Measurements from ENCODE around the gene PDE4B. TPM values are rescaled to one million over a fixed set of nuclear protein-coding genes. Genes with fewer than 3 reads are reported as not detected.
"Not testable (repeated sequence)": the region's sequence is repeated elsewhere in the genome, so short reads cannot be mapped to it uniquely, and the experiment has no call there.

PDE4B gene
- total RNA-seq, 2 experiments from 2014 or later, result 23.4 to 26.2 TPM

DNA sequence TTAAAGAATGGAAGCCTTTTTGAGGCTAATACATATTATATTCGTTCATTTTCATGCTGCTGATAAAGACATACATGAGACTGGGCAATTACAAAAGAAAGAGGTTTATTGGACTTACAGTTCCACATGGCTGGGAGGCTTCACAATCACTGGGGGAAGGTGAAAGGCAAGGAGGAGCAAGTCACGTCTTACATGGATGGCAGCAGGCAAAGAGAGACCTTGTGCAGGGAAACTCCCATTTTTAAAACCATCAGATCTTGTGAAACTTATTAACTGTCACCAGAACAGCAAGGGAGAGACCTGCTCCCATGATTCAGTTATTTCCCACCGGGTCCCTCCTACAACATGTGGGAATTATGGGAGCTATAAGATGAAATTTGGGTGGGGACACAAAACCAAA, 264.8 kb downstream of the PDE4B start:
- DNase-seq; intact Hi-C loops (cut with micrococcal nuclease); H3K36me3 Mint-ChIP-seq (ENCODE audit: low read depth); H3K9me3 Mint-ChIP-seq; H3K4me3 Mint-ChIP-seq; H3K27ac Mint-ChIP-seq; CTCF ChIA-PET; H3K27me3 Mint-ChIP-seq (ENCODE audit: low read depth); H3K4me1 Mint-ChIP-seq (ENCODE audit: low read depth): not testable (repeated sequence)

DNA sequence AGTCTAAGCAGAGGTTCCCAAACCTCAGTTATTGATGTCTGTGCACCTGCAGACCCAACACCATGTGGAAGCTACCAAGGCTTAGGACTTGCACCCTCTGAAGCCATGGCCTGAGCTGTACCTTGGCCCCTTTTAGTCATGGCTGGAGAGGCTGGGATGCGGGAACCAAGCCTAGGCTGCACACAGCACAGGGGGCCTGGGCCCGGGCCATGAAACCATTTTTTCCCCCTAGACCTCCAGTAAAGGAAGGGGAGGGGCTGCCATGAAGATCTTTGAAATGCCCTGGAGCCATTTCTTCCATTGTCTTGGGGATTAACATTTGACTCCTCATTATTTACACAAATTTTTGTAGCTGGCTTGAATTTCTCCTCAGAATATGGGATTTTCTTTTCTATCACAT, 265.9 kb downstream of the PDE4B start:
- peaks cover 3% of the 10 kb centered on the region for H3K9me3 Mint-ChIP-seq
- no peak for DNase-seq
- intact Hi-C loops (cut with micrococcal nuclease), result no loop called here
- H3K27ac Mint-ChIP-seq, result no peak overlapping the region
- no peak overlapping the region for H3K4me3 Mint-ChIP-seq
- H3K27me3 Mint-ChIP-seq (ENCODE audit: low read depth), result peaks cover 5% of the 10 kb centered on the region
- no peaks in the 10 kb centered on the region for H3K4me1 Mint-ChIP-seq (ENCODE audit: low read depth)
- CTCF ChIA-PET, result interaction anchor here (1.2 kb wide), 1 partner anchor 11 kb away, joined by 3 read pairs; no protein-coding TSS in a partner anchor
- no peaks in the 10 kb centered on the region for H3K36me3 Mint-ChIP-seq (ENCODE audit: low read depth)

DNA sequence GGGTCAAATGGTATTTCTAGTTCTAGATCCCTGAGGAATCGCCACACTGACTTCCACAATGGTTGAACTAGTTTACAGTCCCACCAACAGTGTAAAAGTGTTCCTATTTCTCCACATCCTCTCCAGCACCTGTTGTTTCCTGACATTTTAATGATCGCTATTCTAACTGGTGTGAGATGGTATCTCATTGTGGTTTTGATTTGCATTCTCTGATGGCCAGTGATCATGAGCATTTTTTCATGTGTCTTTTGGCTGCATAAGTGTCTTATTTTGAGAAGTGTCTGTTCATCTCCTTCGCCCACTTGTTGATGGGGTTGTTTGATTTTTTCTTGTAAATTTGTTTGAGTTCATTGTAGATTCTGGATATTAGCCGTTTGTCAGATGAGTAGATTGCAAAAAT, 274.5 kb downstream of the PDE4B start:
- DNase-seq; H3K27ac Mint-ChIP-seq; H3K4me1 Mint-ChIP-seq (ENCODE audit: low read depth); CTCF ChIA-PET; H3K36me3 Mint-ChIP-seq (ENCODE audit: low read depth); H3K9me3 Mint-ChIP-seq; intact Hi-C loops (cut with micrococcal nuclease); H3K4me3 Mint-ChIP-seq: not testable (repeated sequence)
- peaks cover 18% of the 10 kb centered on the region for H3K27me3 Mint-ChIP-seq (ENCODE audit: low read depth)

DNA sequence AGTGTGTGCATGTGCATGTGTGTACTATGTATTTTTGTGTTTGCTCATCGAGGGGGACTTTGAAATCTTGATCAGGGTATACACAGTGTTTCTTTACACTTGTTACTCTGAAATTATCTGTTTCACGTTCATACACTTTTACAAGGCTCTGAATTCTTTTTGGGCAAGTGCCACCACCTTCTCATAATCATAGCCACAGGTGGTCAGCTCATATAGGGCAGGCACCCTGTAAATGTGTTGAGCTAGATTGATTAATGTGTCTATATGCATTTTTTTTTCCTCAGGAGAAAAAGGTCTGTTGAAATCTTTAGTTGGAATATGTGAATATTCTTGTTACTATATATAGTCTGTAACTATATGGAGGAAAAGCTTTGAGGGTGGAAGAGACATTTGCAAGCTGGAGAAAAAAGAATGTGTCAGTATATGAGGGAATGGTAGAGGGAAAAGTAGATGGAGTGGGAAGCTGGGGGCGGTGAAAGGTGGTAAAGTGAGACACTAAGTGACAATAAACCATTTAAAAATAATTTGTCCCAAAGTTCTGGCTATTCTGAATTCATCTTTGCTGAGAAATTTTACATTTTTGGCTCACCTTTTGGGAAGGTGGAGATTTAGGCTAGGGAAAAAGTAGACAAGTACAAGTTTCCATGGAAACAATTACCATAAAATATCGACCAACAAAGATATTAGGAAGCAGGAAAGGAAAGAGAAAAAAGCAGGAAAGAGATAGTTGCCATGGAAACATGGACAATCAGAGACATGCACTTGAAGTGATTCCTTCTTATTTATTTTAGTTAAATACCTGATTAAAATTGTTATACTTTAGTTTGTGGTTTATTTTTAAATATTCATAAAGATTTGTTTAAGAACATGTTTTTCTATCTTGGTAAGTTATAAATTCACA, 277.5 kb downstream of the PDE4B start:
- no peaks in the 10 kb centered on the region for H3K36me3 Mint-ChIP-seq (ENCODE audit: low read depth)
- DNase-seq, result no peak
- peaks cover 21% of the 10 kb centered on the region for H3K27me3 Mint-ChIP-seq (ENCODE audit: low read depth)
- H3K4me3 Mint-ChIP-seq, result no peak overlapping the region
- H3K9me3 Mint-ChIP-seq, result no peaks in the 10 kb centered on the region
- no peaks in the 10 kb centered on the region for H3K4me1 Mint-ChIP-seq (ENCODE audit: low read depth)
- intact Hi-C loops (cut with micrococcal nuclease), result no loop called here
- CTCF ChIA-PET, result no interaction called here
- H3K27ac Mint-ChIP-seq, result no peak overlapping the region

DNA sequence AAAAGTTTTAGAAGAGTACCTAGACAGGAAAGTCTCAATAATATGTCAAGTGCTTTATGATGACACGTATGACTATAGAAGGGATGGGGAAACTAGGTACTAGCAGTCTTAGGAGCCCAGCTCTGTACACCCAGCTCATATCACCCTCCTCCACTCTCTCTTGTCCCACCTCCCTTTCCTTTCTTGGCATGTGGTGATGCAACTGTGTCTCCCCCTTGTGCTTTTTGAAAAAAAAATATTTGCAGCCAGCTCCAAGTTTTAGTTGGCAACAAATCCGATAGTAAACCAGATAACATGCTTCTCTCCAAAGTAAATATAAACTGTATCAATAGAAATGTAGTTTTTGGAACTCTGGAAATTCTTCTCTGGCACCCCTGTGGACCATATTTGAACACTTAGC, 280.7 kb downstream of the PDE4B start:
- H3K36me3 Mint-ChIP-seq (ENCODE audit: low read depth), result no peaks in the 10 kb centered on the region
- CTCF ChIA-PET, result no interaction called here
- no peaks in the 10 kb centered on the region for H3K9me3 Mint-ChIP-seq
- H3K4me1 Mint-ChIP-seq (ENCODE audit: low read depth), result no peaks in the 10 kb centered on the region
- intact Hi-C loops (cut with micrococcal nuclease), result no loop called here
- no peak overlapping the region for H3K4me3 Mint-ChIP-seq
- DNase-seq, result no peak
- no peak overlapping the region for H3K27ac Mint-ChIP-seq
- peaks cover 14% of the 10 kb centered on the region for H3K27me3 Mint-ChIP-seq (ENCODE audit: low read depth)

DNA sequence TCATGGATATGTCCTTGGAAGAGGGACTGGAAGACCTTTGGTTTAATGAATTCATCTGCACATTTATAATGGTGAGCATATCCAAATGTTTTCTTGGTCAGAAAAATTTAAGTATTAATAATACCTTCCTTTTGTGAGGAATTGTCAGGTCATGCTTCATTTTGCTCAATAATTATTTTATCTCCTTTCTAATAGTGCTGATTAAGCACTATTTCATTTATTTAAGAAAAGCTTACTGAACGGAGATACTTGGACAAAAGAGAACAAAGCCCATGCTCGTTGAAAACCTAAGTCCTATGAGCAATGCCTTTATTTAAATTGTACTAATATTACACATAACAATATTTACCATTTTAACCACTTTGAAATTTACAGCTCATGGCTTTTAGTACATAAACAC, 281.5 kb downstream of the PDE4B start:
- Mint-ChIP-seq H3K36me3 (ENCODE audit: low read depth) (no peaks in the 10 kb centered on the region), H3K4me1 (ENCODE audit: low read depth) (no peaks in the 10 kb centered on the region), H3K27me3 (ENCODE audit: low read depth) (peaks cover 12% of the 10 kb centered on the region), H3K4me3 (no peak overlapping the region), H3K27ac (no peak overlapping the region), H3K9me3 (no peaks in the 10 kb centered on the region)
- intact Hi-C loops (cut with micrococcal nuclease), result no loop called here
- no peak for DNase-seq
- CTCF ChIA-PET, result no interaction called here

DNA sequence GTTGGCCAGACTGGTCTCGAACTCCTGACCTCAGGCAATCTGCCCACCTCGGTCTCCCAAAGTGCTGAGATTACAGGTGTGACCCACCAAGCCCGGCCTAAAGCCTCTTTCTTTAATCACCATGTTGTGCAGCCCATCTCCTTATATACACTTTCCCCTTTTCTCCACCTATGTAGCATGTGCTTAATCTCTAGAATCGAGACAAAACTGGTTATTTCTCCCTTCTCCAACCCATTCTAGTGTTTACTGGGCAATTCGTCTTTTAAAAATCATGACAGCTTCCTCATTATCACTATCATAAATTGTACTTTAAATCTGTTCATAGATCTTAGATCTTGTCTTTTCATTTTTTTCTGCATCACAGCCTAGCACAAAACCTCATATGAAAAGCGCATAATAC, 285.7 kb downstream of the PDE4B start:
- Mint-ChIP-seq H3K36me3 (ENCODE audit: low read depth) (no peaks in the 10 kb centered on the region), H3K27me3 (ENCODE audit: low read depth) (peaks cover 11% of the 10 kb centered on the region), H3K9me3 (no peaks in the 10 kb centered on the region), H3K4me3 (no peak overlapping the region), H3K4me1 (ENCODE audit: low read depth) (no peaks in the 10 kb centered on the region), H3K27ac (no peak overlapping the region)
- DNase-seq, result no peak
- intact Hi-C loops (cut with micrococcal nuclease), result no loop called here
- CTCF ChIA-PET, result no interaction called here

DNA sequence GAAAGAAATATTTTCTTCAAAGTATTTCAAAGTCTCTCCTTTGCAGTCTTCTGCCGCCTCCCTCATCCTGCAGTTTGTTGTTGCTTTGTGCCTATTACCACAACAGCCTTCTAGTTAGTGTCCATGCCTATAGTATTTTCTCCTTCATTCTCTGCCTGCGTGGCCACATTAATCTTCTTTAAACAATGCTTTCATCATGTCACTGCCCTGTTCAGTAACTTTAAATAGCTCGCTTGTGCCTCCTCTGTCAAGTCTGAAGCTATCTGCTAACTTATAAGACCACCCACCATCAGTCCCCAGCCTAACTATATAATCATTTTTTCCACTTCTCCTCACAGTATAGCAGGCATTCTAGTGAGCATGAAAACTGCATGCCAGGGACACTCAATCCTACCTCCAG, 290.3 kb downstream of the PDE4B start:
- CTCF ChIA-PET, result no interaction called here
- Mint-ChIP-seq H3K4me3 (no peak overlapping the region), H3K36me3 (ENCODE audit: low read depth) (no peaks in the 10 kb centered on the region), H3K27me3 (ENCODE audit: low read depth) (peaks cover 18% of the 10 kb centered on the region), H3K4me1 (ENCODE audit: low read depth) (no peaks in the 10 kb centered on the region), H3K9me3 (no peaks in the 10 kb centered on the region), H3K27ac (no peak overlapping the region)
- DNase-seq, result no peak
- intact Hi-C loops (cut with micrococcal nuclease), result no loop called here

DNA sequence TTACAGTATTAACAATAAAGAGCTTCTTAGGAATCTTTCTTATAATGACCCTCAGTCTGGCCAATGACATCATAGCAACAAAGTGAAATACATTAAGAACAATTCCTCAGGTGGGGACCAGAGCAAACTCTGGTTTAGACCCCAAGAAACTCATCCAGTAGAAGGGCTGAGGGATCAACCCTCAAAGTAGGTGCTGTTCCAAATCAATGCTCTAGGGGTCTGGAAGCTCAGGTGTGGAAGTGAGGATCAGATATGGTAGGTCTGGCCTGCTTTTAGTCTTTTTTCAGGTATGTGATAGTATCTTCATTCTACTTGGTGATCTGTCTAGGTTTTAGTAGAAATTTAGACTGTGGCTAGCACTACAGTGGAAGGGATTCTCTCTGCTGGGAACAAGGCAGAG, 291.7 kb downstream of the PDE4B start:
- DNase-seq, result no peak
- Mint-ChIP-seq H3K4me3 (no peak overlapping the region), H3K9me3 (no peaks in the 10 kb centered on the region), H3K27me3 (ENCODE audit: low read depth) (peaks cover 18% of the 10 kb centered on the region), H3K27ac (no peak overlapping the region), H3K4me1 (ENCODE audit: low read depth) (no peaks in the 10 kb centered on the region), H3K36me3 (ENCODE audit: low read depth) (no peaks in the 10 kb centered on the region)
- intact Hi-C loops (cut with micrococcal nuclease), result no loop called here
- CTCF ChIA-PET, result interaction anchor here (0.9 kb wide), 1 partner anchor 158 kb away, joined by 4 read pairs; no protein-coding TSS in a partner anchor

DNA sequence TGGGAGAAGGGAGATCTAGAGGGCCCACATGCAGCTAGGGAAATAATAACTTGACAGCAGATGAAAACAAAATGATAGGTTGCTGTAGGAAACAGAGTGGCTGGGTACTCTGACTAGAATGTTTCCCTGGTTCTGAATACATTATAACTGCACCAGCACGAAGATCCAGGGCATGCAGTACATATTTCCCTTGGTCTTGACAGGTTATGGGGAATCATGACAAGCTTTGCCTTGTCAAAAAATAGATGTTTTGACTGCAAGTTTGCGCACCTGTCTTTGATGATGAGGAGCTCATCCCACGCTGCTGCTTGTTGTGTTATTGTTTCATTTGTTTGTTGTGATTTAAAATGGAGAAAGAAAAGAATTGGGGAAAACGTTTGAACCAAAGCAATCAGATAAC, 292.9 kb downstream of the PDE4B start:
- H3K27me3 Mint-ChIP-seq (ENCODE audit: low read depth), result peaks cover 15% of the 10 kb centered on the region
- DNase-seq, result no peak
- intact Hi-C loops (cut with micrococcal nuclease), result no loop called here
- no peaks in the 10 kb centered on the region for H3K9me3 Mint-ChIP-seq
- H3K36me3 Mint-ChIP-seq (ENCODE audit: low read depth), result no peaks in the 10 kb centered on the region
- no peak overlapping the region for H3K27ac Mint-ChIP-seq
- no peaks in the 10 kb centered on the region for H3K4me1 Mint-ChIP-seq (ENCODE audit: low read depth)
- H3K4me3 Mint-ChIP-seq, result no peak overlapping the region
- CTCF ChIA-PET, result interaction anchor here (0.9 to 1.0 kb wide), 2 partner anchors 8 to 156 kb away, joined by 4 read pairs; no protein-coding TSS in a partner anchor

DNA sequence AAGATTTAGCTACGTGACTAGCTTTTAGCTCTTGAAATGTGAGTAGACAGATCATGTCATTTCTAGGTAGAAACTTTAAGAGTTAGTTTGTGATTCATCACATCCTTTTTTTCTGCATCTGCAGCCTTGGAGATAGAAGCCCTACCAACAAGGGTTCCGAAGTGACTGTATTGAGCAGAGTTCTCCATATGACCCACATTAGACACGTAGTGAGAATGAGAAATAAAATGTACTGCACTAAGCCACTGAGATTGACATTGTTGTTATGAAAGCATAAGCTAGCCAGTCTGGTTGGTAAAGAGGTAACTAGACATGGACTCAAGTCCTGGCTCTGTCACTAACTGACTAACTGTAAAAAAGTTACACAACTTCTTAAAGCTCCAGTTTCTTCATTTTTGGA, 296.1 kb downstream of the PDE4B start:
- Mint-ChIP-seq H3K27ac (no peak overlapping the region), H3K27me3 (ENCODE audit: low read depth) (peaks cover 9% of the 10 kb centered on the region), H3K4me3 (no peak overlapping the region), H3K4me1 (ENCODE audit: low read depth) (peaks cover 3% of the 10 kb centered on the region), H3K36me3 (ENCODE audit: low read depth) (no peaks in the 10 kb centered on the region), H3K9me3 (no peaks in the 10 kb centered on the region)
- intact Hi-C loops (cut with micrococcal nuclease), result loop anchor here (2.0 kb wide), 1 partner anchor 154 kb away; no protein-coding TSS in a partner anchor
- no peak for DNase-seq
- CTCF ChIA-PET, result no interaction called here

DNA sequence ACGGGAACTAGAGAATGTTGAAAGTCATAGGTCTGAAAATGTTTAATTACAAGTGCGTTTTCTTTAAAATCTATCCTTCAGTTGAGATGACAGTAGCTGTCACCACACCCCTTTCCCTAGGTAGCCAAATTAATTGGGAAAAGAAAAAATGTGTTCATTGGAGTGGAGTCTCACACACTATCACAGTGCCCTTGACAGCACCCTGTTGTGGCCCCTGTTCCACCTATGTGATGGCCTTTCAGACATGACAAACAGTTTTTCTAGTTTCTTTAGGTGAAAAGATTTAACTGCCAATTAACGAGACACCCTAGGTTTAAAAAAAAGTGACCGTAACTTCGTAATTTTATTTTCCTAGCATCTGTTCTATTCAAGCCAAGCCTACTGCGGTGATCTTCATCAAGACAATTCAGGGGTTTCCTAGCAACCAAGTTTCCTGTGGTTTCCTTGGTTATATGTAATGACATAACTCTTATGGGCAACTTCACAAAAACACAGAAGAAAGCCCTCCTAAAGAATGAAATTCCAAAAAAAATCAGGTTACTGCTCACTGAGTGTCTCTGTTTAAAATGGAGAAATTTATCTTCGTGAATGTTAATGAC, 298.3 kb downstream of the PDE4B start:
- no peak overlapping the region for H3K27ac Mint-ChIP-seq
- H3K36me3 Mint-ChIP-seq (ENCODE audit: low read depth), result no peaks in the 10 kb centered on the region
- H3K4me1 Mint-ChIP-seq (ENCODE audit: low read depth), result peaks cover 3% of the 10 kb centered on the region
- H3K9me3 Mint-ChIP-seq, result no peaks in the 10 kb centered on the region
- H3K4me3 Mint-ChIP-seq, result no peak overlapping the region
- DNase-seq, result no peak
- H3K27me3 Mint-ChIP-seq (ENCODE audit: low read depth), result no peaks in the 10 kb centered on the region
- intact Hi-C loops (cut with micrococcal nuclease), result no loop called here
- CTCF ChIA-PET, result interaction anchor here (1.5 kb wide), 1 partner anchor 151 kb away, joined by 3 read pairs; no protein-coding TSS in a partner anchor

DNA sequence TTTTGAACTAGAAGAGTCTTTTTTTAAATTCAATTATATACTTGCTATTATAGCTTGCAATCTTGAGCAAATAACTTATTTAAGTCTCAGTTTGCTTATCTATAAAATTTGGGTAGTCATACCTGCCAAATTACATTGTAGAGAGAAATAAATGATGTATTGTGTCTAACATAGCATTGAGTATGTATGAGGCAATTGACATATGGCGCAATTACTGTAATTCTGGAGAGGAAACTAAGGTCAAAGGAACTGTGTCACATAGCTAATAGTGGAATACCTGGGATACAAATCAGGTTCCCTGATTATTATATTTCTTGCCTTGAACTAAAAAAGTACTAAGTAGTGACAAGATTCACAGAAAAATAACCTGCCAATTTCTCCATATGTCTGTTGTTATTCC, 302.5 kb downstream of the PDE4B start:
- Mint-ChIP-seq H3K4me3 (no peak overlapping the region), H3K36me3 (ENCODE audit: low read depth) (no peaks in the 10 kb centered on the region), H3K4me1 (ENCODE audit: low read depth) (peaks cover 3% of the 10 kb centered on the region), H3K27ac (no peak overlapping the region), H3K27me3 (ENCODE audit: low read depth) (no peaks in the 10 kb centered on the region), H3K9me3 (no peaks in the 10 kb centered on the region)
- no peak for DNase-seq
- intact Hi-C loops (cut with micrococcal nuclease), result no loop called here
- CTCF ChIA-PET, result no interaction called here

Measured in activated naive CD4-positive, alpha-beta T cell treated with anti-CD3 and anti-CD28 coated beads for 36 hours (primary cell).